BE2C (cell line): Measurements from ENCODE around the gene CDKN2D.
A peak's percentile ranks its signal among the peaks of the same experiment; 100 is the strongest.
"Not testable (repeated sequence)": the region's sequence is repeated elsewhere in the genome, so short reads cannot be mapped to it uniquely, and the experiment has no call there.

ENCODE experiments used
- DNase-seq: peaks from one replicate; pipeline ENCODE4 v3.0.0-alpha.2; 2020
- H3K27me3 ChIP-seq: fragments of 250-450 bp; sonication (Bioruptor Pico); 2 replicates; pipeline ENCODE4 v1.5.1; 2020; ENCODE audit warnings: mild to moderate bottlenecking
- H3K36me3 ChIP-seq: fragments of 250-450 bp; sonication (Bioruptor Pico); 2 replicates; pipeline ENCODE4 v1.5.1; 2020; ENCODE audit warnings: mild to moderate bottlenecking
- H3K4me1 ChIP-seq: fragments of 250-450 bp; sonication (Bioruptor Pico); 2 replicates; pipeline ENCODE4 v1.5.1; 2020
- H3K4me3 ChIP-seq: 2 replicates; pipeline ENCODE4 v1.5.1; 2011; ENCODE audit warnings: low read depth, low read length
- H3K9me3 ChIP-seq: fragments of 250-450 bp; sonication (Bioruptor Pico); 2 replicates; pipeline ENCODE4 v1.5.1; 2020
- TF ChIP-seq, protein P1 (sequence below): IDR thresholded peaks from 2 replicates; pipeline ENCODE4 v1.5.1; 2012; ENCODE audit warnings: mild to moderate bottlenecking, low read depth, low read length

CDKN2D gene

DNA sequence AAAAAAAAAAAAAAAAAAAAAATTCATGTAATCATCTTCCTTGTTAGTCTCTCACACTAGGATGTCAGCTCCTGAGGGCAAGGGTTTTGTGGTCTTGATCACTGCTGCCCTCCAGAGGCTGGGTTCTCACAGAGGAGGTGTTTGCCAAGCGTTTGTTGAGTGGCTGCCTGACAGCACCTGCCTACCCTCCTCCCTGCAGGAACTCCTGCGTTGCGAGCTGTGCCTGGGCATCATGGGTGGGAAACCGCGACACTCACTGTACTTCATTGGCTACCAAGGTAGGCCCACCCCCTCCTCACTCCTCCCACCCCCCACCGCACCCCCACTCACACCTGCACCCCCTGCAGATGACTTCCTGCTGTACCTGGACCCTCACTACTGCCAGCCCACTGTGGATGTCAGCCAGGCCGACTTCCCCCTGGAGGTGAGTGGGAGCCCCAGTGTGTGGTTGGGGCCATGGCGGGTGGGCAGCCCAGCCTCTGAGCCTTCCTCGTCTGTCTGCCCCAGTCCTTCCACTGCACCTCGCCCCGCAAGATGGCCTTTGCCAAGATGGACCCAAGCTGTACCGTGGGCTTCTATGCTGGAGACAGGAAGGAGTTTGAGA, 17.0 kb downstream of the CDKN2D start:
- H3K36me3 ChIP-seq = peaks cover 81% of the 10 kb centered on the region
- H3K4me3 ChIP-seq = no peak overlapping the region
- H3K9me3 ChIP-seq = no peaks in the 10 kb centered on the region
- TF ChIP-seq, protein P1, sequence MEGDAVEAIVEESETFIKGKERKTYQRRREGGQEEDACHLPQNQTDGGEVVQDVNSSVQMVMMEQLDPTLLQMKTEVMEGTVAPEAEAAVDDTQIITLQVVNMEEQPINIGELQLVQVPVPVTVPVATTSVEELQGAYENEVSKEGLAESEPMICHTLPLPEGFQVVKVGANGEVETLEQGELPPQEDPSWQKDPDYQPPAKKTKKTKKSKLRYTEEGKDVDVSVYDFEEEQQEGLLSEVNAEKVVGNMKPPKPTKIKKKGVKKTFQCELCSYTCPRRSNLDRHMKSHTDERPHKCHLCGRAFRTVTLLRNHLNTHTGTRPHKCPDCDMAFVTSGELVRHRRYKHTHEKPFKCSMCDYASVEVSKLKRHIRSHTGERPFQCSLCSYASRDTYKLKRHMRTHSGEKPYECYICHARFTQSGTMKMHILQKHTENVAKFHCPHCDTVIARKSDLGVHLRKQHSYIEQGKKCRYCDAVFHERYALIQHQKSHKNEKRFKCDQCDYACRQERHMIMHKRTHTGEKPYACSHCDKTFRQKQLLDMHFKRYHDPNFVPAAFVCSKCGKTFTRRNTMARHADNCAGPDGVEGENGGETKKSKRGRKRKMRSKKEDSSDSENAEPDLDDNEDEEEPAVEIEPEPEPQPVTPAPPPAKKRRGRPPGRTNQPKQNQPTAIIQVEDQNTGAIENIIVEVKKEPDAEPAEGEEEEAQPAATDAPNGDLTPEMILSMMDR = peak; percentile 29; the same call in 1 of the 2 replicates
- no peaks in the 10 kb centered on the region for H3K4me1 ChIP-seq
- DNase-seq = peak; percentile 35
- no peaks in the 10 kb centered on the region for H3K27me3 ChIP-seq

DNA sequence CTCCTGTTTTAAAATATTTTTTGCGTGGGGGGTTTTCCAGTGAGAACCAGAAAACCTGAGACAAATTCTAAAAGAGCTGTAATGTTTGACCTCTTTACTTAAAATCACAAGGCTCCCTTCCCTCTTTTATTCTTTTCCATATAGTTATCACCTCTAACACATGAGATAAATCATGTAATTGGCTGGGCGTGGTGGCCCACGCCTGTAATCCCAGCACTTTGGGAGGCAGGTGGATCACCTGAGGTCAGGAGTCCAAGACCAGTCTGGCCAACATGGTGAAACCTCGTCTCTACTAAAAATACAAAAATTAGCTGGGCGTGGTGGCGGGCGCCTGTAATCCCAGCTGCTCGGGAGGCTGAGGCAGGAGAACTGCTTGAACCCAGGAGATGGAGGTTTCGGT, 17.8 kb downstream of the CDKN2D start:
- H3K36me3 ChIP-seq = peaks cover 74% of the 10 kb centered on the region
- H3K4me1 ChIP-seq, DNase-seq, H3K27me3 ChIP-seq, H3K9me3 ChIP-seq, H3K4me3 ChIP-seq: not testable (repeated sequence)

DNA sequence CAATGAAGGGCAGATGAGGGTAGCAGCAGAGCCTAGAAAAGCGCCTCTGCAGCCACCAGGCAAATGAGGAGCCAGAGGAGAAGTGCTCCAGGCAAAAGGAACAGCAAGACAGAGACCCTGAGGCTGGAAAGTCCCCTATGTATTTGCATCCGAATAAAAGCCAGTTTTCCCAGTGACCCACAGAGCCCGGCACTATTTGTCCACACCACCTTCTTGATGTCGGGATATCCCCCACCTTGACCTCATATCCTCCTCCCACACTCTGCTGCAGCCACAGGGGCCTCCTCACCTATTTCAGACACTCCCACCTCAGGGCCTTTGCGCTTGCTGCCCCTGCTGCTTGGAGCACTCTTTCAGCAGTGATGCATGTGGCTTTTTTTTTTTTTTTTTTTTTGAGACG, 18.4 kb downstream of the CDKN2D start:
- Histone ChIP-seq H3K36me3 (peaks cover 69% of the 10 kb centered on the region), H3K27me3 (no peaks in the 10 kb centered on the region), H3K4me1 (no peaks in the 10 kb centered on the region), H3K4me3 (no peak overlapping the region), H3K9me3 (no peaks in the 10 kb centered on the region)
- TF ChIP-seq, protein P1 = no peak
- DNase-seq = no peak

DNA sequence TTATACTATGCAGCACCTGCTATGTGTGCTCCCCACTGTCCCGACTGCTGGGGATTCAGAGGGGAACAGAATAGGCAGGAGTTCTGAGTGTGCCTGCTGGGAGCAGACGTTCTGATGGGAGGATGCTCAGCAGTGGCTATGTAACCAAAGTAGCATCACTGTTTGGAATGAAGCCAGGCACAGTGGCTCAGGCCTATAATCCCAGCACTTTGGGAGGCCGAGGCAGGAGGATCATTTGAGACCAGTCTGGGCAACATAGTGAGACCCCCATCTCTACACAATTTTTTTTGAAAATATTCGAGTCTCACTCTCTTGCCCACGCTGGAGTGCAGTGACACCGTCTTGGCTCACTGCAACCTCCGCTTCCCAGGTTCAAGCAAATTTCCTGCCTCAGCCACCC, 19.0 kb downstream of the CDKN2D start:
- Histone ChIP-seq H3K4me3 (no peak overlapping the region), H3K4me1 (no peaks in the 10 kb centered on the region), H3K27me3 (no peaks in the 10 kb centered on the region), H3K36me3 (peaks cover 66% of the 10 kb centered on the region), H3K9me3 (no peaks in the 10 kb centered on the region)
- no peak for DNase-seq
- TF ChIP-seq, protein P1 = no peak

DNA sequence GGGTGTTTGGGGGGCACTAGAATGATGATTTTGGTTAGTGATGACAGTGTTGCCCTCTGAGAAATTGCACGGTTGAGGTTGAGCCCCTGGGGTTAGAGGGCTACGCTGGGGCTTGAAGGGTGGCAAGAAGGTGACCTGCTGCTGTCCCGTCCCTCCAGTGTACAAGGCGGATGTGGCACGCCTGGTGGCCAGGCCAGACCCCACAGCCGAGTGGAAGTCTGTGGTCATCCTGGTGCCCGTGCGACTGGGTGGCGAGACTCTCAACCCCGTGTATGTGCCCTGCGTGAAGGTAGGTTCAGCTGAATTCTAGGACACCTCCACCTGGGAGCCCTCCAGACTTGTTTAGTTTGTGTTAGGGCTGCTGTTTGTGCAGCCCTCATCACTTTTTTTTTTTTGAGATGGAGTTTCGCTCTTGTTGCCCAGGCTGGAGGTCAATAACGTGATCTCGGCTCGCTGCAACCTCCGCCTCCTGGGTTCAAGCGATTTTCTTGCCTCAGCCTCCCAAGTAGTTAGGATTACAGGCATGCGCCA, 20.0 kb downstream of the CDKN2D start:
- peaks cover 56% of the 10 kb centered on the region for H3K36me3 ChIP-seq
- no peaks in the 10 kb centered on the region for H3K4me1 ChIP-seq
- no peaks in the 10 kb centered on the region for H3K9me3 ChIP-seq

DNA sequence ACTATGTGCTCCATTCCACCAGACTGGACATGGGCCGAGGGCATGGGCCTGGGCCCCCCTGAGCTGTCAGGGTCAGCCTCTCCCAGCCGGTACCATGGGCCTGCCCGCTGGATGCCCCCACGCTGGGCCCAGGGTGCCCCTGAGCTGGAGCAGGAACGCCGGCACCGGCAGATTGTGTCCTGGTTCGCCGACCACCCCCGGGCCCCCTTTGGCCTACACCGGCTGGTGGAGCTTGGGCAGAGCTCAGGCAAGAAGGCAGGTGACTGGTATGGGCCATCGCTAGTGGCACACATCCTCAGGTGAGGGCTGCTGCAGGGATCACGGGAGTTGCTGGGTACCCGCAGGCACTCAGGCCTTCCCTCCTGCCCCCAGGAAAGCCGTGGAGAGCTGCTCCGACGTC, 22.0 kb downstream of the CDKN2D start:
- no peaks in the 10 kb centered on the region for H3K4me1 ChIP-seq
- TF ChIP-seq, protein P1 = no peak

More for the DNA sequence above, 20.0 kb downstream of the CDKN2D start:
- Histone ChIP-seq H3K27me3 (no peaks in the 10 kb centered on the region), H3K4me3 (no peak overlapping the region)
- DNase-seq = no peak
- TF ChIP-seq, protein P1 = no peak

More for the DNA sequence above, 22.0 kb downstream of the CDKN2D start:
- Histone ChIP-seq H3K9me3 (no peaks in the 10 kb centered on the region), H3K27me3 (no peaks in the 10 kb centered on the region), H3K36me3 (peaks cover 37% of the 10 kb centered on the region), H3K4me3 (no peak overlapping the region)
- no peak for DNase-seq
